K562 (cell line): Measurements from ENCODE around the gene NAT10. TPM values are rescaled to one million over a fixed set of nuclear protein-coding genes. Genes with fewer than 3 reads are reported as not detected.

Experiments
- ATAC-seq: fragments of 200-7000 bp; cut with Tn5 transposase; 3 replicates; pipeline ENCODE4 v1.9.1; 2020; ENCODE audit warnings: moderate library complexity
- BruUV-seq: library from RNA; stranded (reverse); fragments of 400-500 nt; replicated peaks from 2 replicates; lab custom pipeline; 2021; lab: Mats Ljungman, UMichigan
- CTCF ChIA-PET: fragments of 300-600 bp; formaldehyde crosslinking; extraction: SDS; loops from one replicate; lab custom pipeline; 2021; ENCODE audit warnings: low intra/inter-chr PET ratio; lab: Yijun Ruan, JAX
- POLR2A ChIA-PET: fragments of 300-600, 350-650 bp; sonication (Branson Sonifier 250); formaldehyde crosslinking; extraction: SDS; loops from one replicate; lab custom pipeline; 2021; ENCODE audit warnings: antibody characterized with exemption, inconsistent platforms; lab: Yijun Ruan, JAX
- DNase-seq, 4 experiments: peaks; one replicate each; pipeline versions ENCODE4 v3.0.0 to v3.0.0-alpha.2; 2011 to 2018; ENCODE audit warnings: low spot score in 3 of 4, mixed read lengths in 3 of 4; ENCODE audit errors: extremely low read depth in 1 of 4
- FAIRE-seq: peaks from 2 replicates; lab custom pipeline; 2011; peaks lifted over from hg19 to GRCh38; lab: Jason Lieb, UNC
- H2AFZ ChIP-seq: 2 replicates; pipeline ENCODE4 v1.6.0; 2011; ENCODE audit warnings: low read depth, low read length, control low read depth, inconsistent platforms
- H3K27ac ChIP-seq: fragments of 200-600 bp; 3 replicates; pipeline ENCODE4 v1.8.0; 2011; ENCODE audit warnings: low read depth, mild to moderate bottlenecking, control low read depth, inconsistent platforms, low read length, moderate library complexity, mixed read lengths; ENCODE audit errors: extremely low read depth
- H3K27me3 ChIP-seq, 2 experiments: fragments of 300-600 bp in 1 of 2; 2 replicates in 1 of 2; 3 replicates in 1 of 2; pipeline versions ENCODE4 v1.6.0 to v1.8.0; 2011; ENCODE audit warnings: inconsistent platforms in 2 of 2, low read length in 2 of 2, mild to moderate bottlenecking in 1 of 2, mixed read lengths in 1 of 2, moderate library complexity in 1 of 2; ENCODE audit not compliant: control insufficient read depth in 2 of 2, insufficient read depth in 2 of 2
- H3K36me3 ChIP-seq: fragments of 300-600 bp; 3 replicates; pipeline ENCODE4 v1.8.0; 2011; ENCODE audit warnings: mild to moderate bottlenecking, low read length, inconsistent platforms; ENCODE audit not compliant: control insufficient read depth, insufficient read depth
- H3K4me1 ChIP-seq, 2 experiments: fragments of 200-600 bp in 1 of 2; replicated peaks in 1 of 2; 2 replicates in 1 of 2; 3 replicates in 1 of 2; pipeline versions ENCODE4 v1.5.1 to v1.8.0; 2011; ENCODE audit warnings: inconsistent platforms in 2 of 2, low read length in 2 of 2, mild to moderate bottlenecking in 1 of 2, mixed read lengths in 1 of 2, moderate library complexity in 1 of 2; ENCODE audit not compliant: control insufficient read depth in 2 of 2, insufficient read depth in 2 of 2
- H3K4me2 ChIP-seq: 2 replicates; pipeline ENCODE4 v1.6.1; 2011; ENCODE audit warnings: low read length, control low read depth, inconsistent platforms, mixed read lengths; ENCODE audit not compliant: insufficient read depth
- H3K4me3 ChIP-seq: fragments of 200-600 bp; sonication (generic), shearing (Covaris generic); 2 replicates; pipeline ENCODE4 v1.5.1; 2016; ENCODE audit warnings: control low read depth, inconsistent platforms
- H3K79me2 ChIP-seq: fragments of 200-600 bp; 3 replicates; pipeline ENCODE4 v1.8.0; 2011; ENCODE audit warnings: low read length, inconsistent platforms; ENCODE audit not compliant: control insufficient read depth, insufficient read depth
- H3K9ac ChIP-seq, 2 experiments: 2 replicates each; pipeline versions ENCODE4 v1.6.0 to v1.6.1; 2011; ENCODE audit warnings: low read depth in 2 of 2, low read length in 2 of 2, control low read depth in 1 of 2, inconsistent platforms in 1 of 2, mild to moderate bottlenecking in 1 of 2, mixed read lengths in 1 of 2; ENCODE audit not compliant: insufficient read depth in 1 of 2
- H3K9me1 ChIP-seq: one replicate; pipeline ENCODE4 v1.6.0; 2011; ENCODE audit warnings: inconsistent platforms, mild to moderate bottlenecking, low read length, moderate library complexity; ENCODE audit not compliant: control insufficient read depth, insufficient read depth
- H3K9me3 ChIP-seq: replicated peaks from 2 replicates; pipeline ENCODE4 v1.5.1; 2011; ENCODE audit warnings: low read depth, low read length, inconsistent platforms; ENCODE audit not compliant: control insufficient read depth, insufficient read depth
- H4K20me1 ChIP-seq: replicated peaks from 2 replicates; pipeline ENCODE4 v1.6.1; 2011; ENCODE audit warnings: low read length, inconsistent platforms, mixed read lengths; ENCODE audit not compliant: control insufficient read depth, insufficient read depth
- GTF2E2 ChIP-seq: fragments of 200-800 bp; sonication (Bioruptor generic); IDR thresholded peaks from 2 replicates; pipeline ENCODE4 v1.6.1; 2016; ENCODE audit warnings: missing genetic modification characterization, missing compliant biosample characterization
- IFI16 ChIP-seq: fragments of 250-450 bp; sonication (Bioruptor Pico); IDR thresholded peaks from 2 replicates; pipeline ENCODE4 v2.1.2; 2022; ENCODE audit warnings: mild to moderate bottlenecking, inconsistent platforms
- PHB2 ChIP-seq: fragments of 450-650 bp; IDR thresholded peaks from 2 replicates; pipeline ENCODE4 v1.6.1; 2017; ENCODE audit warnings: low read depth
- PURB ChIP-seq: sonication (generic); formaldehyde crosslinking; IDR thresholded peaks from 2 replicates; pipeline ENCODE4 v1.9.0; 2021; ENCODE audit warnings: low read depth, mild to moderate bottlenecking, missing genetic modification reagents
- RBM17 ChIP-seq: fragments of 200-400 bp; formaldehyde crosslinking; IDR thresholded peaks from 2 replicates; pipeline ENCODE4 v1.6.1; 2017; ENCODE audit warnings: low read depth, mild to moderate bottlenecking, low read length, borderline replicate concordance
- TAF15 ChIP-seq: fragments of 200-400 bp; formaldehyde crosslinking; IDR thresholded peaks from 2 replicates; pipeline ENCODE4 v1.6.1; 2017; ENCODE audit warnings: mild to moderate bottlenecking, low read depth, low read length, moderate library complexity
- WHSC1 ChIP-seq: IDR thresholded peaks from one replicate; pipeline ENCODE4 v1.6.1; 2012; ENCODE audit warnings: low read length, control low read depth, inconsistent platforms
- WGBS: fragments of 100-300 bp; shearing (Covaris generic); methylation state at CpG from one replicate; pipeline ENCODE4 v1.1.6; 2016; ENCODE audit warnings: low coverage, mixed read lengths; ENCODE audit not compliant: insufficient coverage; ENCODE audit errors: missing lambda C conversion rate; 5-methylcytosine and 5-hydroxymethylcytosine counted together
- in situ Hi-C: fragments of 300-500 bp; cut with MboI; formaldehyde crosslinking; loops from 4 replicates; pipeline ENCODE4 v1.15.0; 2018; ENCODE audit warnings: inconsistent platforms, mixed read lengths
- intact Hi-C: fragments of 100-400 bp; cut with micrococcal nuclease; formaldehyde crosslinking; loops from 2 replicates; pipeline ENCODE4 v1.14.2; 2022
- polyA plus RNA-seq, 8 experiments: library from polyadenylated mRNA; depleted of rRNA in 4 of 8; stranded (reverse) in 5 of 8; unstranded in 3 of 8; fragments of >200 nt; fragmentation: Nextera tagmentation in 2 of 8; fragmentation: Illumina TruSeq in 1 of 8; extraction: Ambion mirVana in 2 of 8; extraction: Trizol in 1 of 8; gene quantifications; 2 replicates each; pipeline versions ENCODE4 v1.2.1 to v1.2.3, GENCODE V29; 2011 to 2014; ENCODE audit warnings: inconsistent platforms in 1 of 8, missing spikeins in 1 of 8
- total RNA-seq, 7 experiments: library from RNA; depleted of rRNA in 6 of 7; stranded (reverse); fragments of >200 nt in 6 of 7; fragmentation: Illumina TruSeq in 2 of 7; extraction: Trizol in 2 of 7; gene quantifications; 2 replicates each; pipeline versions ENCODE4 v1.2.1 to v1.2.3, GENCODE V29; 2011 to 2021; ENCODE audit warnings: low replicate concordance in 1 of 7
- TF ChIP-seq, protein P1 (sequence below): sonication (generic); IDR thresholded peaks from 2 replicates; pipeline ENCODE4 v1.6.1; 2016
- TF ChIP-seq, protein P2 (sequence below): sonication (generic); formaldehyde crosslinking; IDR thresholded peaks from 2 replicates; pipeline ENCODE4 v1.8.1; 2022; ENCODE audit warnings: missing genetic modification reagents
- TF ChIP-seq, protein P3 (sequence below): fragments of 450-650 bp; IDR thresholded peaks from 2 replicates; pipeline ENCODE4 v1.6.1; 2016; ENCODE audit warnings: borderline replicate concordance
- TF ChIP-seq, protein P4 (sequence below): sonication (generic); formaldehyde crosslinking; IDR thresholded peaks from 2 replicates; pipeline ENCODE4 v1.8.0; 2022; ENCODE audit warnings: missing genetic modification reagents, mild to moderate bottlenecking, moderate library complexity, borderline replicate concordance
- TF ChIP-seq, protein P5 (sequence below): fragments of 250-450 bp; sonication (Bioruptor Pico); IDR thresholded peaks from 2 replicates; pipeline ENCODE4 v1.5.0; 2022; ENCODE audit warnings: mild to moderate bottlenecking

NAT10 gene
- total and polyA plus RNA-seq, 9 of the 15 experiments (the other 6 are each of a cell fraction or from before 2014, with no cell fraction given), result 55.4 to 125 (median 86.3) TPM

DNA sequence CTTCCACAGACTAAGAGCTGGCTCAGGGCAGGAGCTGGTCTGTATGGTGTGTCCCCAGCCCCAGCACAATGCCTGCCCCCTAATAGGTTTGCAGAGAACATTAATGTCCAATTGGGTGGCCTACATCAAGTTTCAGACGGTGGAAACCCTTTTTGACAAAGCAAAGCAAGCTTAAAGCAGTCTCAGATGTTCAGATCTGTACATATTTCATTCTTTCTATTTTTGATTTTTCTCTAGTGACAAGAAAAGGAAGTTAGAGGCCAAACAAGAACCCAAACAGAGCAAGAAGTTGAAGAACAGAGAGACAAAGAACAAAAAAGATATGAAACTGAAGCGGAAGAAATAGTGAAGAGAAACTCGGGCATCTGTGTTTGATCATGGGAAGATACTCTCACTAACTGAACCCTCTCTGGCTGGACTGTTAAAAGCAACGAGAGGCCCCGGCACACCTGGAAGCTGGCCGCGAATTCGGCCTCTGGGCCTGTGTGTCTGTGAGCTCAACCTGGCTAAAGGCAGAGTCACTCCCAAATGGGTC, 40.5 kb downstream of the NAT10 start:
- 91% methylated on average over 8 of the region's 8 CpGs for WGBS
- Histone ChIP-seq H3K79me2 (no peaks in the 10 kb centered on the region), H3K4me3 (no peak overlapping the region), H3K9me3 (no peaks in the 10 kb centered on the region), H2AFZ (no peak overlapping the region), H3K27me3 (no peaks in the 10 kb centered on the region), H3K9me1 (no peaks in the 10 kb centered on the region), H3K36me3 (peaks cover 99% of the 10 kb centered on the region), H3K4me1 (peaks cover 0 to 4% of the 10 kb centered on the region in 2 experiments; a peak in 1 of 5 replicates), H3K4me2 (no peak overlapping the region), H4K20me1 (no peaks in the 10 kb centered on the region; the same call in 1 of the 2 replicates), H3K27ac (no peak overlapping the region), H3K9ac (no peak overlapping the region)
- FAIRE-seq (no peak), DNase-seq (no peak), ATAC-seq (no peak)
- in situ Hi-C loops, result no loop called here
- intact Hi-C loops, result no loop called here
- ChIA-PET POLR2A (interaction anchor here (0.7 to 0.9 kb wide), 2 partner anchors 13 to 19 kb away, joined by 3 read pairs; no protein-coding TSS in a partner anchor), CTCF (no interaction called here)
- TF ChIP-seq GTF2E2 (tag) (no peak), IFI16 (no peak), PHB2 (no peak), TAF15 (no peak), WHSC1 (no peak), PURB (CRISPR knock-in tag) (no peak), RBM17 (no peak)
- TF ChIP-seq, protein P1, sequence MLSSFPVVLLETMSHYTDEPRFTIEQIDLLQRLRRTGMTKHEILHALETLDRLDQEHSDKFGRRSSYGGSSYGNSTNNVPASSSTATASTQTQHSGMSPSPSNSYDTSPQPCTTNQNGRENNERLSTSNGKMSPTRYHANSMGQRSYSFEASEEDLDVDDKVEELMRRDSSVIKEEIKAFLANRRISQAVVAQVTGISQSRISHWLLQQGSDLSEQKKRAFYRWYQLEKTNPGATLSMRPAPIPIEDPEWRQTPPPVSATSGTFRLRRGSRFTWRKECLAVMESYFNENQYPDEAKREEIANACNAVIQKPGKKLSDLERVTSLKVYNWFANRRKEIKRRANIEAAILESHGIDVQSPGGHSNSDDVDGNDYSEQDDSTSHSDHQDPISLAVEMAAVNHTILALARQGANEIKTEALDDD, result no peak
- TF ChIP-seq, protein P2, sequence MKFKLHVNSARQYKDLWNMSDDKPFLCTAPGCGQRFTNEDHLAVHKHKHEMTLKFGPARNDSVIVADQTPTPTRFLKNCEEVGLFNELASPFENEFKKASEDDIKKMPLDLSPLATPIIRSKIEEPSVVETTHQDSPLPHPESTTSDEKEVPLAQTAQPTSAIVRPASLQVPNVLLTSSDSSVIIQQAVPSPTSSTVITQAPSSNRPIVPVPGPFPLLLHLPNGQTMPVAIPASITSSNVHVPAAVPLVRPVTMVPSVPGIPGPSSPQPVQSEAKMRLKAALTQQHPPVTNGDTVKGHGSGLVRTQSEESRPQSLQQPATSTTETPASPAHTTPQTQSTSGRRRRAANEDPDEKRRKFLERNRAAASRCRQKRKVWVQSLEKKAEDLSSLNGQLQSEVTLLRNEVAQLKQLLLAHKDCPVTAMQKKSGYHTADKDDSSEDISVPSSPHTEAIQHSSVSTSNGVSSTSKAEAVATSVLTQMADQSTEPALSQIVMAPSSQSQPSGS (CRISPR knock-in tag), result no peak
- TF ChIP-seq, protein P3, sequence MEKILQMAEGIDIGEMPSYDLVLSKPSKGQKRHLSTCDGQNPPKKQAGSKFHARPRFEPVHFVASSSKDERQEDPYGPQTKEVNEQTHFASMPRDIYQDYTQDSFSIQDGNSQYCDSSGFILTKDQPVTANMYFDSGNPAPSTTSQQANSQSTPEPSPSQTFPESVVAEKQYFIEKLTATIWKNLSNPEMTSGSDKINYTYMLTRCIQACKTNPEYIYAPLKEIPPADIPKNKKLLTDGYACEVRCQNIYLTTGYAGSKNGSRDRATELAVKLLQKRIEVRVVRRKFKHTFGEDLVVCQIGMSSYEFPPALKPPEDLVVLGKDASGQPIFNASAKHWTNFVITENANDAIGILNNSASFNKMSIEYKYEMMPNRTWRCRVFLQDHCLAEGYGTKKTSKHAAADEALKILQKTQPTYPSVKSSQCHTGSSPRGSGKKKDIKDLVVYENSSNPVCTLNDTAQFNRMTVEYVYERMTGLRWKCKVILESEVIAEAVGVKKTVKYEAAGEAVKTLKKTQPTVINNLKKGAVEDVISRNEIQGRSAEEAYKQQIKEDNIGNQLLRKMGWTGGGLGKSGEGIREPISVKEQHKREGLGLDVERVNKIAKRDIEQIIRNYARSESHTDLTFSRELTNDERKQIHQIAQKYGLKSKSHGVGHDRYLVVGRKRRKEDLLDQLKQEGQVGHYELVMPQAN, result no peak
- TF ChIP-seq, protein P4, sequence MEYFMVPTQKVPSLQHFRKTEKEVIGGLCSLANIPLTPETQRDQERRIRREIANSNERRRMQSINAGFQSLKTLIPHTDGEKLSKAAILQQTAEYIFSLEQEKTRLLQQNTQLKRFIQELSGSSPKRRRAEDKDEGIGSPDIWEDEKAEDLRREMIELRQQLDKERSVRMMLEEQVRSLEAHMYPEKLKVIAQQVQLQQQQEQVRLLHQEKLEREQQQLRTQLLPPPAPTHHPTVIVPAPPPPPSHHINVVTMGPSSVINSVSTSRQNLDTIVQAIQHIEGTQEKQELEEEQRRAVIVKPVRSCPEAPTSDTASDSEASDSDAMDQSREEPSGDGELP (CRISPR knock-in tag), result no peak
- TF ChIP-seq, protein P5, sequence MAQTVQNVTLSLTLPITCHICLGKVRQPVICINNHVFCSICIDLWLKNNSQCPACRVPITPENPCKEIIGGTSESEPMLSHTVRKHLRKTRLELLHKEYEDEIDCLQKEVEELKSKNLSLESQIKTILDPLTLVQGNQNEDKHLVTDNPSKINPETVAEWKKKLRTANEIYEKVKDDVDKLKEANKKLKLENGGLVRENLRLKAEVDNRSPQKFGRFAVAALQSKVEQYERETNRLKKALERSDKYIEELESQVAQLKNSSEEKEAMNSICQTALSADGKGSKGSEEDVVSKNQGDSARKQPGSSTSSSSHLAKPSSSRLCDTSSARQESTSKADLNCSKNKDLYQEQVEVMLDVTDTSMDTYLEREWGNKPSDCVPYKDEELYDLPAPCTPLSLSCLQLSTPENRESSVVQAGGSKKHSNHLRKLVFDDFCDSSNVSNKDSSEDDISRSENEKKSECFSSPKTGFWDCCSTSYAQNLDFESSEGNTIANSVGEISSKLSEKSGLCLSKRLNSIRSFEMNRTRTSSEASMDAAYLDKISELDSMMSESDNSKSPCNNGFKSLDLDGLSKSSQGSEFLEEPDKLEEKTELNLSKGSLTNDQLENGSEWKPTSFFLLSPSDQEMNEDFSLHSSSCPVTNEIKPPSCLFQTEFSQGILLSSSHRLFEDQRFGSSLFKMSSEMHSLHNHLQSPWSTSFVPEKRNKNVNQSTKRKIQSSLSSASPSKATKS (CRISPR knock-in tag), result no peak
- no TSS peak for BruUV-seq
